SK-N-SH treated with all-trans-retinoic acid at 6 μM for 48 hours (cell line): ENCODE data around the gene AP2M1.

Experiments used
- ATAC-seq: fragments of 200-7000 bp; cut with Tn5 transposase; 3 replicates; pipeline ENCODE4 v1.9.1; 2020; ENCODE audit warnings: mild to moderate bottlenecking, moderate library complexity
- BACH2 ChIP-seq: fragments of 250-450 bp; sonication (Bioruptor Pico); IDR thresholded peaks from 2 replicates; pipeline ENCODE4 v1.9.0; 2021; ENCODE audit warnings: mild to moderate bottlenecking, borderline replicate concordance
- CREB5 ChIP-seq: fragments of 250-450 bp; sonication (Bioruptor Pico); IDR thresholded peaks from 2 replicates; pipeline ENCODE4 v1.5.1; 2020; ENCODE audit warnings: low read depth, mild to moderate bottlenecking, moderate library complexity
- CSRNP3 ChIP-seq: fragments of 250-450 bp; sonication (Bioruptor Pico); IDR thresholded peaks from 2 replicates; pipeline ENCODE4 v1.5.1; 2021; ENCODE audit warnings: mild to moderate bottlenecking, moderate library complexity
- ESRRG ChIP-seq: fragments of 250-450 bp; sonication (Bioruptor Pico); IDR thresholded peaks from 2 replicates; pipeline ENCODE4 v1.6.1; 2021; ENCODE audit warnings: mild to moderate bottlenecking
- GLIS3 ChIP-seq: fragments of 250-450 bp; sonication (Bioruptor Pico); IDR thresholded peaks from 2 replicates; pipeline ENCODE4 v1.5.0; 2020; ENCODE audit warnings: mild to moderate bottlenecking, moderate library complexity
- ISL1 ChIP-seq: fragments of 250-450 bp; sonication (Bioruptor Pico); IDR thresholded peaks from 2 replicates; pipeline ENCODE4 v2.1.2; 2022; ENCODE audit warnings: mild to moderate bottlenecking, moderate library complexity
- OSR1 ChIP-seq: fragments of 250-450 bp; sonication (Bioruptor Pico); IDR thresholded peaks from 2 replicates; pipeline ENCODE4 v1.8.0; 2022; ENCODE audit warnings: moderate library complexity, mild to moderate bottlenecking, inconsistent platforms
- PATZ1 ChIP-seq: fragments of 250-450 bp; sonication (Bioruptor Pico); IDR thresholded peaks from 2 replicates; pipeline ENCODE4 v1.8.0; 2020; ENCODE audit warnings: mild to moderate bottlenecking, moderate library complexity, borderline replicate concordance
- POU6F1 ChIP-seq: fragments of 250-450 bp; sonication (Bioruptor Pico); IDR thresholded peaks from 2 replicates; pipeline ENCODE4 v1.8.0; 2021; ENCODE audit warnings: low read depth, mild to moderate bottlenecking, moderate library complexity, borderline replicate concordance
- PPARA ChIP-seq: fragments of 250-450 bp; sonication (Bioruptor Pico); IDR thresholded peaks from 2 replicates; pipeline ENCODE4 v1.5.0; 2020; ENCODE audit warnings: mild to moderate bottlenecking, borderline replicate concordance
- RARB ChIP-seq: fragments of 250-450 bp; sonication (Bioruptor Pico); IDR thresholded peaks from 2 replicates; pipeline ENCODE4 v1.8.0; 2021; ENCODE audit warnings: mild to moderate bottlenecking, moderate library complexity
- TCF4 ChIP-seq: fragments of 250-450 bp; sonication (Bioruptor Pico); IDR thresholded peaks from 2 replicates; pipeline ENCODE4 v1.8.0; 2021; ENCODE audit warnings: mild to moderate bottlenecking, moderate library complexity, borderline replicate concordance
- TOX ChIP-seq: fragments of 250-450 bp; sonication (Bioruptor Pico); IDR thresholded peaks from 2 replicates; pipeline ENCODE4 v1.8.0; 2021; ENCODE audit warnings: mild to moderate bottlenecking, moderate library complexity, borderline replicate concordance
- TSHZ2 ChIP-seq: fragments of 250-450 bp; sonication (Bioruptor Pico); IDR thresholded peaks from 2 replicates; pipeline ENCODE4 v1.5.0; 2020; ENCODE audit warnings: mild to moderate bottlenecking, moderate library complexity
- ZC3H10 ChIP-seq: fragments of 250-450 bp; sonication (Bioruptor Pico); IDR thresholded peaks from 2 replicates; pipeline ENCODE4 v1.5.1; 2021; ENCODE audit warnings: mild to moderate bottlenecking, moderate library complexity
- ZFP3 ChIP-seq: fragments of 250-450 bp; sonication (Bioruptor Pico); IDR thresholded peaks from 2 replicates; pipeline ENCODE4 v1.5.0; 2020; ENCODE audit warnings: mild to moderate bottlenecking, moderate library complexity
- ZNF565 ChIP-seq: fragments of 450-650 bp; formaldehyde crosslinking; conservative IDR thresholded peaks from 2 replicates; pipeline ENCODE4 v1.5.0; 2020; ENCODE audit warnings: low read depth, mild to moderate bottlenecking, moderate library complexity
- ZNF70 ChIP-seq: fragments of 450-650 bp; formaldehyde crosslinking; IDR thresholded peaks from 2 replicates; pipeline ENCODE4 v1.5.0; 2020; ENCODE audit warnings: mild to moderate bottlenecking, moderate library complexity
- ZNF8 ChIP-seq: fragments of 450-650 bp; formaldehyde crosslinking; IDR thresholded peaks from 2 replicates; pipeline ENCODE4 v1.5.0; 2020; ENCODE audit warnings: mild to moderate bottlenecking, moderate library complexity

Gene AP2M1

GRCh38 chr3:184186902-184187207, 12.2 kb downstream of the AP2M1 start:
- ATAC-seq: no peak
- TF ChIP-seq POU6F1 (CRISPR knock-in tag) (no peak), ZNF565 (CRISPR knock-in tag) (no peak), ZNF8 (no peak), RARB (CRISPR knock-in tag) (no peak), TSHZ2 (CRISPR knock-in tag) (no peak), BACH2 (CRISPR knock-in tag) (no peak), GLIS3 (CRISPR knock-in tag) (no peak), PPARA (no peak), ESRRG (no peak), ZC3H10 (CRISPR knock-in tag) (no peak), PATZ1 (CRISPR knock-in tag) (no peak), ZFP3 (CRISPR knock-in tag) (no peak), ZNF70 (CRISPR knock-in tag) (no peak), TCF4 (CRISPR knock-in tag) (no peak), ISL1 (CRISPR knock-in tag) (no peak)

GRCh38 chr3:184188080-184188479, 13.4 kb downstream of the AP2M1 start:
- no peak for TF ChIP-seq CREB5 (CRISPR knock-in tag)
- TF ChIP-seq TOX: no peak
- no peak for TF ChIP-seq ISL1 (CRISPR knock-in tag)
- no peak for TF ChIP-seq ZFP3 (CRISPR knock-in tag)
- no peak for TF ChIP-seq TSHZ2 (CRISPR knock-in tag)
- TF ChIP-seq BACH2 (CRISPR knock-in tag): no peak
- TF ChIP-seq PPARA: no peak
- TF ChIP-seq ZC3H10 (CRISPR knock-in tag): no peak
- TF ChIP-seq OSR1 (CRISPR knock-in tag): no peak
- no peak for TF ChIP-seq POU6F1 (CRISPR knock-in tag)
- no peak for TF ChIP-seq TCF4 (CRISPR knock-in tag)
- TF ChIP-seq RARB (CRISPR knock-in tag): no peak
- TF ChIP-seq CSRNP3 (CRISPR knock-in tag): no peak
- no peak for TF ChIP-seq ZNF565 (CRISPR knock-in tag)
- no peak for ATAC-seq
